Mammary epithelial cell (primary cell): ENCODE results near the gene TIAM2.

Experiments
- CTCF ChIP-seq, 2 donors: IDR thresholded peaks in 1 of 2; conservative IDR thresholded peaks in 1 of 2; 2 replicates each; pipeline ENCODE4 v1.5.1; 2011 to 2012; ENCODE audit warnings: inconsistent platforms in 2 of 2, low read length in 2 of 2, mild to moderate bottlenecking in 2 of 2, control low read depth in 1 of 2, low read depth in 1 of 2; ENCODE audit not compliant: insufficient read depth in 1 of 2; ENCODE audit errors: extremely low read depth in 1 of 2
- EZH2 ChIP-seq: IDR thresholded peaks from 2 replicates; pipeline ENCODE4 v1.6.1; 2012; ENCODE audit warnings: low read length, inconsistent platforms, borderline replicate concordance

GRCh38 chr6:155147958-155148663, 153.0 kb downstream of the TIAM2 start:
- TF ChIP-seq CTCF (conservative IDR thresholded peaks at IDR 0.05 in 1 of 2, IDR thresholded peaks at IDR 0.05 in 1 of 2; ENCODE audit: extremely low read depth in 1 of 2, insufficient read depth in 1 of 2, low read depth in 1 of 2, low read length in 2 of 2) (no peak), EZH2 (no peak)
